ENCODE measurements around the gene XXYLT1. TPM values are rescaled to one million over a fixed set of nuclear protein-coding genes. Genes with fewer than 3 reads are reported as not detected.

The XXYLT1 gene
- total and polyA plus RNA-seq, 12 donors: 6.2 to 14.6 (median 9.3) TPM

GRCh38 chr3:195096484-195097330, 174.3 kb downstream of the XXYLT1 start:
- peak in 1 of 7 donors; percentile 5 for DNase-seq
- TF ChIP-seq CTCF (IDR thresholded peaks at IDR 0.05) (no peak), POLR2A (IDR thresholded peaks at IDR 0.05) (no peak)
- H3K27ac ChIP-seq: no peak overlapping the region
- no peaks in the 10 kb centered on the region for H3K36me3 ChIP-seq (replicated peaks in 1 of 2)
- H3K4me3 ChIP-seq: no peak overlapping the region
- intact Hi-C loops (cut with DNase I): no loop called here
- H3K27me3 ChIP-seq: no peaks in the 10 kb centered on the region
- H3K4me1 ChIP-seq (replicated peaks in 1 of 2): no peaks in the 10 kb centered on the region
- no peaks in the 10 kb centered on the region for H3K9me3 ChIP-seq (replicated peaks in 1 of 3)
- WGBS, 4 donors: 93 to 97% (median 94%) methylated on average over 13 of the region's 13 CpGs

GRCh38 chr3:195096053-195096452, 174.9 kb downstream of the XXYLT1 start:
- Histone ChIP-seq H3K4me3 (no peak overlapping the region), H3K36me3 (replicated peaks in 1 of 2) (no peaks in the 10 kb centered on the region), H3K4me1 (replicated peaks in 1 of 2) (no peaks in the 10 kb centered on the region), H3K9me3 (replicated peaks in 1 of 3) (no peaks in the 10 kb centered on the region), H3K27ac (no peak overlapping the region), H3K27me3 (no peaks in the 10 kb centered on the region)
- TF ChIP-seq CTCF (IDR thresholded peaks at IDR 0.05) (no peak), POLR2A (IDR thresholded peaks at IDR 0.05) (no peak)
- no peak for DNase-seq
- intact Hi-C loops (cut with DNase I): no loop called here
- WGBS, 4 donors: 93 to 96% (median 95%) methylated on average over 11 of the region's 11 CpGs

- Histone ChIP-seq H3K36me3 (replicated peaks in 1 of 2) (no peaks in the 10 kb centered on the region), H3K9me3 (replicated peaks in 1 of 3) (no peaks in the 10 kb centered on the region), H3K4me3 (no peak overlapping the region), H3K27me3 (no peaks in the 10 kb centered on the region), H3K27ac (no peak overlapping the region), H3K4me1 (replicated peaks in 1 of 2) (no peaks in the 10 kb centered on the region)
- no peak for DNase-seq
- intact Hi-C loops (cut with DNase I): no loop called here
- WGBS, 4 donors: 83 to 99% (median 90%) methylated on average over 6 to 7 of the region's 7 CpGs
- no peak for TF ChIP-seq POLR2A (IDR thresholded peaks at IDR 0.05)
- no peak for TF ChIP-seq CTCF (IDR thresholded peaks at IDR 0.05)
Observed at GRCh38 chr3:195095704-195096036, 175.3 kb downstream of the XXYLT1 start.

GRCh38 chr3:195095035-195095703, 175.8 kb downstream of the XXYLT1 start:
- Histone ChIP-seq H3K27ac (no peak overlapping the region), H3K9me3 (replicated peaks in 1 of 3) (no peaks in the 10 kb centered on the region), H3K36me3 (replicated peaks in 1 of 2) (no peaks in the 10 kb centered on the region), H3K27me3 (no peaks in the 10 kb centered on the region), H3K4me3 (no peak overlapping the region), H3K4me1 (replicated peaks in 1 of 2) (no peaks in the 10 kb centered on the region)
- intact Hi-C loops (cut with DNase I): no loop called here
- 81 to 95% (median 91%) methylated on average over 16 to 19 of the region's 19 CpGs for WGBS, 4 donors
- peak in 1 of 7 donors; percentile 61 for DNase-seq
- TF ChIP-seq CTCF (IDR thresholded peaks at IDR 0.05) (no peak), POLR2A (IDR thresholded peaks at IDR 0.05) (no peak)

All from adrenal gland (tissue), 12 donors.